ENCODE data around the gene DCBLD1.

DNA sequence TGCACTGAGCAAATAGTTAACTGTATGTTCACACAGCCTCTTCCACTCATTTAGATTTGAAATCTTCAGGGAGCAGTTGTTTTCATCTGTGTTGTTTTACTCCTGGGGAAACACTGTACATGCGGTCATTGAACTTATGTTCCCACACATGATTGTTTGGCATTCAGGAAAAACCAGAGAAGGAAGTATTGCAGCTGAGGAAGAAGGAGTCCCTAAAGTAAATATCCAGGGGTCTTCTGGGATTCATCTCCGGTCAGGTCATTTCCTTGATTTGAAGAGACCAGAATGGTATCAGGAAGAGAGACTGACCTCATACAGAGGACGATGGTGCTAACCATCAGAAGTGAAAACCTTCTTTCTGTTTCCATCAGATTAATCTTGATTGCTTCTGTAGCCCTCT, 52.5 kb downstream of the DCBLD1 start:
- TF ChIP-seq POLR2AphosphoS5 (IDR thresholded peaks at IDR 0.05; ENCODE audit: insufficient read depth, low read depth, low read length) (peak; percentile 36), JUN (IDR thresholded peaks at IDR 0.05; ENCODE audit: borderline replicate concordance, insufficient read depth, insufficient read length, low read depth) (peak; percentile 16)
- TF ChIP-seq, protein P1, sequence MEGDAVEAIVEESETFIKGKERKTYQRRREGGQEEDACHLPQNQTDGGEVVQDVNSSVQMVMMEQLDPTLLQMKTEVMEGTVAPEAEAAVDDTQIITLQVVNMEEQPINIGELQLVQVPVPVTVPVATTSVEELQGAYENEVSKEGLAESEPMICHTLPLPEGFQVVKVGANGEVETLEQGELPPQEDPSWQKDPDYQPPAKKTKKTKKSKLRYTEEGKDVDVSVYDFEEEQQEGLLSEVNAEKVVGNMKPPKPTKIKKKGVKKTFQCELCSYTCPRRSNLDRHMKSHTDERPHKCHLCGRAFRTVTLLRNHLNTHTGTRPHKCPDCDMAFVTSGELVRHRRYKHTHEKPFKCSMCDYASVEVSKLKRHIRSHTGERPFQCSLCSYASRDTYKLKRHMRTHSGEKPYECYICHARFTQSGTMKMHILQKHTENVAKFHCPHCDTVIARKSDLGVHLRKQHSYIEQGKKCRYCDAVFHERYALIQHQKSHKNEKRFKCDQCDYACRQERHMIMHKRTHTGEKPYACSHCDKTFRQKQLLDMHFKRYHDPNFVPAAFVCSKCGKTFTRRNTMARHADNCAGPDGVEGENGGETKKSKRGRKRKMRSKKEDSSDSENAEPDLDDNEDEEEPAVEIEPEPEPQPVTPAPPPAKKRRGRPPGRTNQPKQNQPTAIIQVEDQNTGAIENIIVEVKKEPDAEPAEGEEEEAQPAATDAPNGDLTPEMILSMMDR (IDR thresholded peaks at IDR 0.05; ENCODE audit: extremely low read depth in 1 of 2, insufficient read depth in 1 of 2, low read depth in 1 of 2, low read length in 2 of 2): no peak

All from endothelial cell of umbilical vein (primary cell).